22Rv1 (cell line): ENCODE results near the gene SFXN4.

Source experiments
- H3K27ac ChIP-seq: fragments of 450-650 bp; 2 replicates; pipeline ENCODE4 v1.5.1; 2017
- CTCF ChIP-seq: fragments of 450-650 bp; IDR thresholded peaks from 2 replicates; pipeline ENCODE4 v1.5.1; 2017; ENCODE audit warnings: mild to moderate bottlenecking
- ZFX ChIP-seq: fragments of 450-650 bp; IDR thresholded peaks from 2 replicates; pipeline ENCODE4 v1.6.1; 2017; ENCODE audit warnings: antibody characterized with exemption, borderline replicate concordance

Gene SFXN4

GRCh38 chr10:119136084-119136483 is 29.4 kb downstream of the SFXN4 start:
- H3K27ac ChIP-seq, result no peak overlapping the region
- no peak for TF ChIP-seq ZFX
- no peak for TF ChIP-seq CTCF

DNA sequence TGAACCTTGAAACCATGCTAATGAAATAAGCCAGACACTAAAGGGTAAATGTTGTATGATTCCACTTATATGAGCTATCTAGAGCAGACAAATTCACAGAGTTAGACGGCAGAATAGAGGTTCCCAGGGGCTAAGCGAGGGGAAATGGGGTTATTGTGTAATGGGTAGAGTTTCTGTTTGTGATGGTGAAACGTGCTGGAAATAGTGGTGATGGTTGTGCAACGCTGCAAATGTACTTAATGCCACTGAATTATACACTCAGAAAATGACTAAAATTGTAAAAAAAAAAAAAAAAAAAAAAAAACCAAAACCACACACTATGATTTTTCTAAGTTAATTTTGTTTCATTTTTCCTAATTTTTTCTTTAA is 30.0 kb downstream of the SFXN4 start:
- TF ChIP-seq ZFX (no peak), CTCF (no peak)
- no peak overlapping the region for H3K27ac ChIP-seq

- TF ChIP-seq ZFX (no peak), CTCF (no peak)
- no peak overlapping the region for H3K27ac ChIP-seq
Observed at GRCh38 chr10:119133949-119134348, 31.6 kb downstream of the SFXN4 start.

DNA sequence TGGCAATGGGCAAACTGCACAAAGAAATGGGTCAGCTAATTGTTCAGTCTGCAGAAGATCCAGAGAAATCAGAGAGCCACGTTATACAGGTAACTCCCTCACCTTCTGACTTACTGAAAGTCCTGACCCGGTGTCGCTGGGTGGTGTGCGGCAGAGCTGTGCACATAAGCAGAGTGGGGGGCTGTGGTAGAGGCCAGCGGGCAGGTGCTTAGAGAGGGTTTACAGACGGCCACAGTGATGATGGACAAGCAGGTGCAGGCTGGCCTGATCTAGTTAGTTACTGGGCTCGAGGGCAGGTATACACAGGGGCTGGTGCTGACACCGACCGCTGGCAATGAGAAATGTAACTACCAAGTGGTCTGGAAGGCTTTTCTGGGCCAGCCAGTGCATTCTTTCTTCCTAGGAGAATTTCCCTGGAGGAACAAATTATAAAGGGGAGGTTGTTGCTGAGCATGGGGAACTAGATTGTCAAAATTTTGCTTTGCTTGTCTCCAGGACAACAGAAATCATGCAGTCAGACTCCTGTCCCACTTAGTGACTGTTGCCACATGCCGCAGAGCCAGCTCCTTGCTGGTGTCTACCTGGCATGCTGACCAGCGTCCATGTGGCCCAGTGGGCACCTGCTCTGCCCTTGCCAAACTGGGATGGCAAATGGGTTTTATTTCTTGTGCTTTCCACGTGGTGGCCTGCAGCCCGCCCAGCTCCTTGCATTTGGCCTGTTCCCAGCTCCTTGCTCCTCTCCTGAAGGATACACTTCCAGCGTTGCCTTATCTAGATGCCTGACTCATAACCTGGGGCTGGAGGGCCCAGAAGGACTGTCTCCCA is 32.8 kb downstream of the SFXN4 start:
- no peak overlapping the region for H3K27ac ChIP-seq

DNA sequence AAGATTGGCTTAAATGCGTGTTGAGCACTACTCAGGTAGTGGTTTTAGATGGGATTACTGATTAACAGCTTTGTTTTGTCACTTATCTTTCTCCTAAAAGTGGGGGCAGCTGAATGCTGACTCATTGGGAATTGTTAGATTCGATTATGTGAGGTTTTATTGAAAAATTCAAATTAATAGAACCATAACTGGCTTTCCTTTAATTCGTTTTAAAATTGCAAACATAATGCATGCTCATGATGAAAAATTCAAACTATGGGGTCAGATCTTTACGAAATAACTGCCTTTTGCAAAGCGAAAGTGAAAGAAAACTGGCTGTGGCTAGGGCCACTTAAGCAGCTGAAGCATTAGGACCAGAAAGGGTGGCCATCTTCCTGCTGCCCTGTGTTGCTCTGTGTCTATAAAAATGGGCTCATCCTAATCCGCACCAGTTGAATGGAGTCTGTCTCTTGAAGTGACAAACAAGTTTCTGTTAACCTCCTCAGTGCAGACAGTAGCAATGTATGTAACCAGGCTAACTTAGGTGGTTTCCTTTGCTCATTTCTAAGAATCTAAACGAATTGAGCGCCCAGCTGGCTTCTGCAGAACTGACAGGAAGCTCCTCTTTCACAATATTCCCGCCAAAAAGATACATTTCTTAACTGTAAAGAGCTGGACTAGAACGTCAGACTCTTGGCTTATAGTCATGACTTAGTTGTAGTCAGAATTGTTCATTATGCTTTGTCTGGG is 33.8 kb downstream of the SFXN4 start:
- TF ChIP-seq CTCF, result no peak
- TF ChIP-seq ZFX, result no peak
- no peak overlapping the region for H3K27ac ChIP-seq

More for the DNA sequence above, 32.8 kb downstream of the SFXN4 start:
- no peak for TF ChIP-seq CTCF
- TF ChIP-seq ZFX, result no peak

DNA sequence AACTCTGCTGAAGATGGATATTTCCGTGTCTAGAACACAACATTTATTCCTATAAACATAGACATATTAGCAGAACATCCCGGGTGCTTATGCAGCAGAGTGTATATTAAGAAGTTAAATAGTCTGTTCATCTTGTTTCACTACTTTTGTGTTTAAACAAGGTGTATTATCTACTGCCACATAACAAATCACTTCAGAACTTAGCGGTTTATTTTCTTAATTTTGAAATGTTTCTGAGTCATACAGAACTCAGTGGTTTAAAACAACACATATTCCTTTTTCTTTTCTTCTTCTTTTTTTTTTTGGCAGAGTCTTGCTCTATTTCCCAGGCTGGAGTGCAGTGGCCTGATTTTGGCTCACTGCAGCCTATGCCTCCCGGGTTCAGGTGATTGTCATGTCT is 35.8 kb downstream of the SFXN4 start:
- TF ChIP-seq ZFX (no peak), CTCF (no peak)
- no peak overlapping the region for H3K27ac ChIP-seq

DNA sequence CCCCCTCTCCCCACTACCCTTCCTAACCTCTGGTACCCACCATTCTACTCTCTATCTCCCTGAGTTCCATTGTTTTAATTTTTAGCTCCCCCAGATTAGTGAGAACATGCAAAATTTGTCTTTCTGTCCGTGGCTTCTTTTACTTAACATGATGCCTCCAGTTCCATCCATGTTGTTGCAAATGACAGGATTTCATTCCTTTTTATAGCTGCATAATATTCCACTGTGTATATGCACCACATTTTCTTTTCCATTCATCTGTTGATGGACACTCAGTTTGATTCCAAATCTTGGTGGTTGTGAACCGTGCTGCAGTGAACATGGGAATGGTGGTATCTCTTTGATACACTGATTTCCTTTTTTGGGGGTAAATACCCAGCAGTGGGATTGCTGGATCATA is 39.6 kb downstream of the SFXN4 start:
- no peak overlapping the region for H3K27ac ChIP-seq
- TF ChIP-seq ZFX (no peak), CTCF (no peak)
